ENCODE measurements around the gene KLHL5. TPM values are rescaled to one million over a fixed set of nuclear protein-coding genes. Genes with fewer than 3 reads are reported as not detected.

The KLHL5 gene
- total RNA-seq, 1 donor from 2014 or later = 30.2 TPM

GRCh38 chr4:39044364-39044955, 17.6 kb upstream of the KLHL5 start:
- peaks cover 40% of the 10 kb centered on the region for H3K4me1 Mint-ChIP-seq
- no peaks in the 10 kb centered on the region for H3K9me3 Mint-ChIP-seq
- no peaks in the 10 kb centered on the region for H3K27me3 Mint-ChIP-seq (ENCODE audit: low read depth)
- no peaks in the 10 kb centered on the region for H3K36me3 Mint-ChIP-seq (ENCODE audit: low read depth)
- DNase-seq (ENCODE audit: low read depth, low spot score) = peak; percentile 94
- no peak for TF ChIP-seq CTCF (conservative IDR thresholded peaks at IDR 0.05)
- H3K27ac Mint-ChIP-seq (ENCODE audit: unreplicated experiment) = peak overlapping the region; percentile 94
- peak overlapping the region; percentile 97 for H3K4me3 Mint-ChIP-seq

DNA sequence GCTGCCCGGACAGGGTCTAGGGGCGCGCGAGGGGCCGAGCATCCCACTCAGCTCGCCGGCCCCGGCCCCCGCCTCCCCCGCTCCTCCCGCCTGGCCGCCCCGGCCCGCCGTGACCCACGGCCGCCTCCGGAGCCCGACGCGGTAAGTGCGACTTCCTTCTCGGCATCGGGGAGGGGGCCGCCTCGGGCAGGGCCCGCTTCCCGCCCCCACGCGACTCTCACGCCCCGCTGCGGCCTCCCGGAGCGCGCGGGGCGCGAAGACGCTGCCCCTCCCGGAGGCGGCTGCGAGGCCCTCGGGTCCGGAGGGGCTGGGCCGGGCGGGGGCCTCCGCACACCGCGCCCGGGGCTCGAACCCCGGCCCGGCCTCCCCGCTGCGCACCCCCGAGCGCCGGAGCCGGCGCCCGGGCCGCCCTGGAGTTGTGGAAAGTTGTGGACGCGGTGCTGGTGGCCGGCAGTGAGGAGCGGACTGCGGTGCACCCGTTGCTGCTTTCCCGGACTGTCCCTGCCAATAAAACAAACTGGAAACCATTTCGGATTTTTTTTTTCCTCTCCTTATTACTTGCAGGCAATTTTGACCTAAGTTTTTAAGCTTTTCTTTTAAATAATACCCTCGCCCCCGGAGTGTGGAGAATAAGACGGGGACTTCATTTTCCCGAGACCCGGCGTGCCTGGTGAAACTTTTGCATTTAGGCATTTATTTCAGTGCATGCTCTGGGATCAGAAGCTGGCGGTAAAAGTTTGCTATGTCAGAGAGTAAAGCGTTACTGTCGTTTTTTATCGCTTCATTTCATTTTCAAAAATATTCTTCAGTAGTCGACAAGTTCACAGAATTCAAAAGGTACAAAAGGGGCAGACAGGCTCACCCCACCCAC, 16.8 kb upstream of the KLHL5 start:
- peak; percentile 35 for DNase-seq (ENCODE audit: low read depth, low spot score)
- Mint-ChIP-seq H3K27me3 (ENCODE audit: low read depth) (no peaks in the 10 kb centered on the region), H3K4me1 (peaks cover 40% of the 10 kb centered on the region), H3K36me3 (ENCODE audit: low read depth) (no peaks in the 10 kb centered on the region), H3K4me3 (peak overlapping the region; percentile 98), H3K27ac (ENCODE audit: unreplicated experiment) (peak overlapping the region; percentile 65), H3K9me3 (no peaks in the 10 kb centered on the region)
- no peak for TF ChIP-seq CTCF (conservative IDR thresholded peaks at IDR 0.05)

- DNase-seq (ENCODE audit: low read depth, low spot score) = no peak
- Mint-ChIP-seq H3K4me3 (peak overlapping the region; percentile 98), H3K4me1 (peaks cover 43% of the 10 kb centered on the region), H3K27ac (ENCODE audit: unreplicated experiment) (no peak overlapping the region), H3K36me3 (ENCODE audit: low read depth) (no peaks in the 10 kb centered on the region), H3K9me3 (no peaks in the 10 kb centered on the region), H3K27me3 (ENCODE audit: low read depth) (no peaks in the 10 kb centered on the region)
- TF ChIP-seq CTCF (conservative IDR thresholded peaks at IDR 0.05) = no peak
These were observed 16.2 kb upstream of the KLHL5 start for GRCh38 chr4:39045827-39046221.

DNA sequence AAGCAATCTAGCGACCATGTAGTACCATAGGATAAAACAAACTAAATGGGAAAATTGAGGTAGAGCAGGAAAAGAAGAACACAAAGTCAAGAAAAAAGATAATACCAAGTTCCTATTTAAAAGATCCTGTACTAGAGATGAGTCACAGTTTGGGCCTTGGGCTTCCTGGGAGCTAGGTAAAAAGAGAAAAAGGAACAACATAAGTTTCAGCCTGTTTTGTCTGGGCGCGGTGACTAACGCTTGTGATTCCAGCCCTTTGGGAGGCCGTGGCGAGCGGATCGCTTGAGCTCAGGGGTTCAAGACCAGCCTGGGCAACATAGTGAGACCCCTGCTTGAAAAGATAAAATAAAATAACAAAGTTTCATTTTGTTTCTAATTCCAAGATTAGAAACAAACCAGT, 15.8 kb upstream of the KLHL5 start:
- Mint-ChIP-seq H3K27ac (ENCODE audit: unreplicated experiment) (no peak overlapping the region), H3K4me1 (peaks cover 44% of the 10 kb centered on the region), H3K9me3 (no peaks in the 10 kb centered on the region), H3K4me3 (peak overlapping the region; percentile 98), H3K36me3 (ENCODE audit: low read depth) (no peaks in the 10 kb centered on the region), H3K27me3 (ENCODE audit: low read depth) (no peaks in the 10 kb centered on the region)
- no peak for DNase-seq (ENCODE audit: low read depth, low spot score)
- TF ChIP-seq CTCF (conservative IDR thresholded peaks at IDR 0.05) = no peak

GRCh38 chr4:39047681-39048080, 14.4 kb upstream of the KLHL5 start:
- TF ChIP-seq CTCF (conservative IDR thresholded peaks at IDR 0.05) = no peak
- peak overlapping the region; percentile 59 for H3K4me3 Mint-ChIP-seq
- H3K27ac Mint-ChIP-seq (ENCODE audit: unreplicated experiment) = no peak overlapping the region
- H3K4me1 Mint-ChIP-seq = peaks cover 43% of the 10 kb centered on the region
- H3K36me3 Mint-ChIP-seq (ENCODE audit: low read depth) = no peaks in the 10 kb centered on the region
- no peaks in the 10 kb centered on the region for H3K9me3 Mint-ChIP-seq
- DNase-seq (ENCODE audit: low read depth, low spot score) = no peak
- H3K27me3 Mint-ChIP-seq (ENCODE audit: low read depth) = no peaks in the 10 kb centered on the region
